ENCODE measurements around the gene SLC35E2B. TPM values are rescaled to one million over a fixed set of nuclear protein-coding genes. Genes with fewer than 3 reads are reported as not detected.

SLC35E2B gene
- total and polyA plus RNA-seq, 2 of the 13 experiments (the other 11 are each of a cell fraction or from before 2014, with no cell fraction given), result 14.1 to 19.7 TPM

Other genes with a start within 250 kb of the SLC35E2B start
- 3.2 and 4.7 TPM in 2 replicates for gene ATAD3C, start 243.1 kb downstream of the SLC35E2B start, total RNA-seq (2016; rRNA removed; fragmentation: Illumina TruSeq; extraction: Trizol)
- 2.4 and 3.5 TPM in 2 replicates for gene ATAD3C, start 243.1 kb downstream of the SLC35E2B start, polyA plus RNA-seq (2011; rRNA removed)
- gene ATAD3B, start 221.0 kb downstream of the SLC35E2B start, total RNA-seq (2016; rRNA removed; fragmentation: Illumina TruSeq; extraction: Trizol), result 21.1 and 31.1 TPM in 2 replicates
- 9.6 and 15.4 TPM in 2 replicates for gene ATAD3B, start 221.0 kb downstream of the SLC35E2B start, polyA plus RNA-seq (2011; rRNA removed)
- 33.4 and 49.0 TPM in 2 replicates for gene ATAD3A, start 180.6 kb downstream of the SLC35E2B start, total RNA-seq (2016; rRNA removed; fragmentation: Illumina TruSeq; extraction: Trizol)
- 10.6 and 15.5 TPM in 2 replicates for gene ATAD3A, start 180.6 kb downstream of the SLC35E2B start, polyA plus RNA-seq (2011; rRNA removed)
- gene TMEM240, start 152.2 kb downstream of the SLC35E2B start, total RNA-seq (2016; rRNA removed; fragmentation: Illumina TruSeq; extraction: Trizol), result not detected in 2 replicates
- gene TMEM240, start 152.2 kb downstream of the SLC35E2B start, polyA plus RNA-seq (2011; rRNA removed), result 0.17 and 0.21 TPM in 2 replicates
- 63.5 and 67.1 TPM in 2 replicates for gene SSU72, start 117.9 kb downstream of the SLC35E2B start, total RNA-seq (2016; rRNA removed; fragmentation: Illumina TruSeq; extraction: Trizol)
- gene SSU72, start 117.9 kb downstream of the SLC35E2B start, polyA plus RNA-seq (2011; rRNA removed), result 41.7 and 42.8 TPM in 2 replicates
- gene FNDC10, start 92.7 kb downstream of the SLC35E2B start, total RNA-seq (2016; rRNA removed; fragmentation: Illumina TruSeq; extraction: Trizol), result 2.0 and 2.5 TPM in 2 replicates
- gene FNDC10, start 92.7 kb downstream of the SLC35E2B start, polyA plus RNA-seq (2011; rRNA removed), result 2.2 and 3.1 TPM in 2 replicates
- 10.3 and 30.4 TPM in 2 replicates for gene MIB2, start 77.3 kb downstream of the SLC35E2B start, total RNA-seq (2016; rRNA removed; fragmentation: Illumina TruSeq; extraction: Trizol)
- gene MIB2, start 77.3 kb downstream of the SLC35E2B start, polyA plus RNA-seq (2011; rRNA removed), result 19.9 and 31.3 TPM in 2 replicates
- 0.75 and 1.0 TPM in 2 replicates for gene MMP23B, start 60.6 kb downstream of the SLC35E2B start, total RNA-seq (2016; rRNA removed; fragmentation: Illumina TruSeq; extraction: Trizol)
- 0.61 and 2.0 TPM in 2 replicates for gene MMP23B, start 60.6 kb downstream of the SLC35E2B start, polyA plus RNA-seq (2011; rRNA removed)
- gene CDK11B, start 33.8 kb downstream of the SLC35E2B start, total RNA-seq (2016; rRNA removed; fragmentation: Illumina TruSeq; extraction: Trizol), result 12.4 and 15.1 TPM in 2 replicates
- gene CDK11B, start 33.8 kb downstream of the SLC35E2B start, polyA plus RNA-seq (2011; rRNA removed), result 3.6 and 3.9 TPM in 2 replicates
- gene CDK11A, start 31.6 kb upstream of the SLC35E2B start, total RNA-seq (2016; rRNA removed; fragmentation: Illumina TruSeq; extraction: Trizol), result 4.7 and 17.9 TPM in 2 replicates
- gene CDK11A, start 31.6 kb upstream of the SLC35E2B start, polyA plus RNA-seq (2011; rRNA removed), result 11.2 and 14.2 TPM in 2 replicates
- 47.6 and 60.1 TPM in 2 replicates for gene NADK, start 85.7 kb upstream of the SLC35E2B start, total RNA-seq (2016; rRNA removed; fragmentation: Illumina TruSeq; extraction: Trizol)
- 56.6 and 74.9 TPM in 2 replicates for gene NADK, start 85.7 kb upstream of the SLC35E2B start, polyA plus RNA-seq (2011; rRNA removed)
- gene GNB1, start 198.3 kb upstream of the SLC35E2B start, total RNA-seq (2016; rRNA removed; fragmentation: Illumina TruSeq; extraction: Trizol), result 66.2 and 76.7 TPM in 2 replicates
- gene GNB1, start 198.3 kb upstream of the SLC35E2B start, polyA plus RNA-seq (2011; rRNA removed), result 327 and 345 TPM in 2 replicates
- gene CALML6, start 222.5 kb upstream of the SLC35E2B start, total RNA-seq (2016; rRNA removed; fragmentation: Illumina TruSeq; extraction: Trizol), result 0.11 TPM in 1 of 2 replicates, not detected in the other
- gene CALML6, start 222.5 kb upstream of the SLC35E2B start, polyA plus RNA-seq (2011; rRNA removed), result 0.12 TPM in 1 of 2 replicates, not detected in the other
- 12.9 and 18.7 TPM in 2 replicates for gene TMEM52, start 226.5 kb upstream of the SLC35E2B start, total RNA-seq (2016; rRNA removed; fragmentation: Illumina TruSeq; extraction: Trizol)
- gene TMEM52, start 226.5 kb upstream of the SLC35E2B start, polyA plus RNA-seq (2011; rRNA removed), result 13.2 and 15.3 TPM in 2 replicates

Measured in HepG2 (cell line).